Erythroblast (primary cell): ENCODE results near the gene VWCE.
A peak's percentile ranks its signal among the peaks of the same experiment; 100 is the strongest.

Experiments
- DNase-seq, 2 experiments: peaks; one replicate each; lab custom pipeline; 2025; lab: John Stamatoyannopoulos, UW
- GATA1 ChIP-seq: IDR thresholded peaks from 2 replicates; pipeline ENCODE4 v1.6.1; 2011; ENCODE audit warnings: low read depth, mild to moderate bottlenecking, control low read depth, low read length, moderate library complexity
- POLR2A ChIP-seq: IDR thresholded peaks from 2 replicates; pipeline ENCODE4 v1.6.1; 2011; ENCODE audit warnings: mild to moderate bottlenecking, low read length

Gene VWCE

GRCh38 chr11:61287338-61287977, 7.7 kb downstream of the VWCE start:
- peak; percentile 97 to 99 for DNase-seq
- TF ChIP-seq GATA1 (peak; percentile 90), POLR2A (peak; percentile 82)

DNA sequence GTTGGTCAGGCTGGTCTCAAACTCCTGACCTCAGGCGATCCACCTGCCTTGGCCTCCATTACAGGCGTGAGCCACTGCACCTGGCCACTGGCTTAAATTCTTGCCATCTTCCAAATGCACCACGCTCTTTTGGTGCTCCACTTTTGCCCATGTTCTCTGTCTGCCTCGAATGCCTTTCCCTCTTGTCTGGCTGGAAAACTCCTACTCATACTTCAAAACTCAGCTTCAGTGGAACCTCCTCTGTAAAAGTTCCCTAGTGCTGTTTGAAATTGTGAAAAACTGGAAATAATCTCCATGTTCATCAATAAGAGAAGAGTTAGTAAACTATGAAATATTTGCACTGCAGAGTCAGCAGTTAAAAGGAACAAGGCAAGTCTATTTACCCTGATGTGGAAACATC, 11.5 kb downstream of the VWCE start:
- no peak for TF ChIP-seq POLR2A
- no peak for TF ChIP-seq GATA1
- DNase-seq: no peak

DNA sequence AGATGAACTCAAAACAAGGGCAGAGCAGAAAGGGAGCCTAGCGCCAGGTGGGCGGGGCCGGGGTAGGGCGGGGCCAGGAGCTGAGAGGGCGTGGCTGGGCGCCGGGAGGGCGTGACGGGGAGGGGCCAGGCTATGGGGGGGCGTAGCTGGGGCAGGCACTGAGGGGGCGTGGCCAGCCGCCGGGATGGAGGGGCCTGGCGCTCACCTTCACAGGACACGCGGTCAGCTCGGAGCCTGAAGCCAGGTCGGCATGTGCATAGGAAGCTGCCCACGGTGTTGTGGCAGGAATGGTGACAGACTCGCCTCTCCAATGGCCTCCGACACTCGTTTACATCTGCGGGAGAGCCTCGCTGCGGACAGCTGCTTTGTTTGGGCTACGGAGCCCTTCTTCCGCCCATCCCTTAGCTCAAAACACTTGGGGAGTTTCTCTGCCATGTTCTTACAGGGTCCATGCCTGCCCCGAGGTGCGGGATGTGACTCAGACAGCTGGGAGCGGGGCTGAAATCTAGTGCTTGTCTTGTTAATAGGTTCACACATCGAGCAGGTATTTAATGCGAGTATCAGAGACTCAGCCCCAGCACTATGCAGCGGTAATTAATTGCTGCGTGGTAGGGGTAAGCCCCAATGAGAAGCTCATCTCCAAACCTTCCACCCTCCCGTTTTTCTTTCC, 13.4 kb downstream of the VWCE start:
- no peak for TF ChIP-seq GATA1
- TF ChIP-seq POLR2A: no peak
- peak; percentile 79 to 89 for DNase-seq

GRCh38 chr11:61280883-61281580, 14.1 kb downstream of the VWCE start:
- no peak for DNase-seq
- TF ChIP-seq POLR2A (no peak), GATA1 (no peak)

- DNase-seq: peak; percentile 33 to 38
- TF ChIP-seq GATA1: no peak
- no peak for TF ChIP-seq POLR2A
These were observed 15.0 kb downstream of the VWCE start for GRCh38 chr11:61279934-61280659.

- no peak for DNase-seq
- TF ChIP-seq POLR2A (no peak), GATA1 (no peak)
These were observed 17.1 kb downstream of the VWCE start for GRCh38 chr11:61278001-61278470.

GRCh38 chr11:61277186-61278000, 17.7 kb downstream of the VWCE start:
- no peak for DNase-seq
- no peak for TF ChIP-seq GATA1
- TF ChIP-seq POLR2A: no peak

DNA sequence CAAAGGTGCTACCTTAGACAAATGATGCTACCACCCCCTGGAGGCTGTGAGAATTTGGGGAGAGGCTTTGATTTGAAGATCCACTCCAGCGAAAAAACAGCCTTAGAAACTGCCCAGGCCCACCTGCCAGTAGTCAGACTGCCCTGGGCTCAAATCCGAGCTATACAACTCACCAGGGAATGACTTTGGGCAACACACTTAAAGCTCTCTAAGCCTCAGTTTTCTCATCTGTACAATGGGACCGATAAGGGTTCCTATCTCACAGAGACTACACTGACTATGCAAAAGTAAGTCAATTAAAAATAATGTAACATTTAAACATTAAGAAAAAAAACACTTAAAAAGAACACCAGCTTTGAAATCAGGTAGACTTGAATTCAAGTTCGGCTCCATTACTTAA, 19.9 kb downstream of the VWCE start:
- no peak for DNase-seq
- TF ChIP-seq GATA1 (no peak), POLR2A (no peak)

GRCh38 chr11:61274084-61274483, 21.0 kb downstream of the VWCE start:
- no peak for TF ChIP-seq POLR2A
- TF ChIP-seq GATA1: no peak
- DNase-seq: no peak

GRCh38 chr11:61273178-61274078, 21.7 kb downstream of the VWCE start:
- TF ChIP-seq GATA1: no peak
- no peak for TF ChIP-seq POLR2A
- DNase-seq: no peak

DNA sequence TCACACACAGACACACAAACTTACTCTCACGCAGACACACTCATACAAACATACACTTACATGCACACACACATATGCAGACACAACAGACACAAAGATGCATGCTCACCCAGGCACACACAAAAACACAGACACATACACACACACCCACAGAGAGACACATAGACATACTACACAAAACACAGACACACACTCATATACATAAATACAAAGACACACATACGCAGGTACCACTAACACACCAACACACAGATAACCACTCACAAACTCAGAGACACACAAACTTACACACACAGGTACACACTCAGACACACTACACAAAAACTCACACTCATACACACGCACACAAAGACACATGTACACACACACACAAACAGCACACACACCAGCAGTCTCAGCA, 22.4 kb downstream of the VWCE start:
- DNase-seq: no peak
- no peak for TF ChIP-seq POLR2A
- no peak for TF ChIP-seq GATA1

- DNase-seq: no peak
- TF ChIP-seq POLR2A (no peak), GATA1 (no peak)
These were observed 24.6 kb downstream of the VWCE start for GRCh38 chr11:61270354-61271076.
